CD4-positive, alpha-beta T cell (primary cell): ENCODE results near the gene GSK3B. TPM values are rescaled to one million over a fixed set of nuclear protein-coding genes. Genes with fewer than 3 reads are reported as not detected.

Experiments
- ATAC-seq: fragments of 200-7000 bp; cut with Tn5 transposase; one replicate; pipeline ENCODE4 v1.10.0; 2022; ENCODE audit warnings: mild to moderate bottlenecking; ENCODE audit not compliant: poor library complexity
- CTCF ChIA-PET: fragments of 350-600 bp; sonication (Branson Sonifier 250); formaldehyde crosslinking; loops from one replicate; lab custom pipeline; 2021; ENCODE audit warnings: antibody characterized with exemption, inconsistent platforms; lab: Charles Lee
- POLR2A ChIA-PET: fragments of 350-600 bp; sonication (Branson Sonifier 250); formaldehyde crosslinking; loops from one replicate; lab custom pipeline; 2021; ENCODE audit warnings: antibody characterized with exemption, inconsistent platforms; lab: Charles Lee
- DNase-seq, 14 experiments: peaks; one replicate each; pipeline ENCODE4 v3.0.0-alpha.2; 2013 to 2020; ENCODE audit warnings: mixed read lengths in 2 of 14
- H3K27ac ChIP-seq, 2 donors: one replicate each; pipeline versions ENCODE4 v1.5.1 to v1.7.0; 2013; ENCODE audit warnings: low read length in 2 of 2, low read depth in 1 of 2, mild to moderate bottlenecking in 1 of 2
- H3K27me3 ChIP-seq, 2 experiments: 1 replicate in 1 of 2; 2 replicates in 1 of 2; pipeline versions ENCODE4 v1.6.1 to v1.7.0; 2013; ENCODE audit warnings: low read length in 2 of 2, control low read depth in 1 of 2, mild to moderate bottlenecking in 1 of 2, moderate library complexity in 1 of 2; ENCODE audit not compliant: insufficient read depth in 2 of 2, control insufficient read depth in 1 of 2
- H3K36me3 ChIP-seq: one replicate; pipeline ENCODE4 v1.6.1; 2013; ENCODE audit warnings: low read length, control low read depth; ENCODE audit not compliant: insufficient read depth
- H3K4me1 ChIP-seq: one replicate; pipeline ENCODE4 v1.6.1; 2013; ENCODE audit warnings: low read length, control low read depth; ENCODE audit not compliant: insufficient read depth
- H3K4me3 ChIP-seq: one replicate; pipeline ENCODE4 v1.5.1; 2013; ENCODE audit warnings: mild to moderate bottlenecking, low read length, moderate library complexity
- H3K9me3 ChIP-seq, 2 experiments: 1 replicate in 1 of 2; 2 replicates in 1 of 2; pipeline versions ENCODE4 v1.6.1 to v1.7.0; 2013; ENCODE audit warnings: low read length in 2 of 2, mild to moderate bottlenecking in 2 of 2, control low read depth in 1 of 2, moderate library complexity in 1 of 2; ENCODE audit not compliant: control insufficient read depth in 1 of 2, insufficient read depth in 1 of 2
- H3K27ac Mint-ChIP-seq: one replicate; pipeline ENCODE4 v1.8.0; 2020; ENCODE audit warnings: mixed read lengths
- H3K27me3 Mint-ChIP-seq: one replicate; pipeline ENCODE4 v1.8.0; 2021; ENCODE audit warnings: mixed read lengths
- H3K36me3 Mint-ChIP-seq: one replicate; pipeline ENCODE4 v1.8.0; 2021; ENCODE audit warnings: low read depth, mixed read lengths
- H3K4me1 Mint-ChIP-seq: one replicate; pipeline ENCODE4 v1.8.0; 2021; ENCODE audit warnings: low read depth, mixed read lengths
- H3K4me3 Mint-ChIP-seq: one replicate; pipeline ENCODE4 v1.8.0; 2020; ENCODE audit warnings: mild to moderate bottlenecking, mixed read lengths
- H3K9me3 Mint-ChIP-seq: one replicate; pipeline ENCODE4 v1.8.0; 2020; ENCODE audit warnings: mixed read lengths
- CTCF ChIP-seq: fragments of 200-600 bp; IDR thresholded peaks from one replicate; pipeline ENCODE4 v1.8.0; 2022; ENCODE audit warnings: antibody characterized with exemption, mild to moderate bottlenecking
- intact Hi-C, 2 experiments: fragments of 100-400 bp; cut with DNase I in 1 of 2; cut with micrococcal nuclease in 1 of 2; formaldehyde crosslinking; loops; one replicate each; pipeline versions ENCODE4 v1.15.1 to v1.9.0; 2023 to 2025; cut with DNase I, micrococcal nuclease
- total RNA-seq, 174 experiments: library from RNA in 2 of 174; stranded (reverse) in 2 of 174; gene quantifications; one replicate each; pipeline ENCODE4 v1.2.3 and lab custom pipeline; 2021 to 2026

Gene GSK3B
- total RNA-seq, 2 experiments from 2014 or later = 27.9 to 29.1 TPM

- Histone ChIP-seq H3K27me3 (no peaks in the 10 kb centered on the region), H3K4me1 (peaks cover 5% of the 10 kb centered on the region), H3K36me3 (no peaks in the 10 kb centered on the region), H3K27ac (no peak overlapping the region), H3K4me3 (no peak overlapping the region), H3K9me3 (no peaks in the 10 kb centered on the region)
- POLR2A ChIA-PET = no interaction called here
- peaks cover 6% of the 10 kb centered on the region for H3K36me3 Mint-ChIP-seq
- DNase-seq = no peak
- TF ChIP-seq CTCF = no peak
- peaks cover 20% of the 10 kb centered on the region for H3K4me1 Mint-ChIP-seq
- ATAC-seq = no peak
- CTCF ChIA-PET = interaction anchor here (0.6 kb wide), 1 partner anchor 34 kb away, joined by 4 read pairs; no protein-coding TSS in a partner anchor
- no peaks in the 10 kb centered on the region for H3K27me3 Mint-ChIP-seq
- no peak overlapping the region for H3K27ac Mint-ChIP-seq
- H3K9me3 Mint-ChIP-seq = no peaks in the 10 kb centered on the region
- intact Hi-C loops = no loop called here
- H3K4me3 Mint-ChIP-seq = no peak overlapping the region
Measured at GRCh38 chr3:120101624-120102023, 7.4 kb upstream of the GSK3B start.

- Mint-ChIP-seq H3K27me3 (no peaks in the 10 kb centered on the region), H3K9me3 (no peaks in the 10 kb centered on the region), H3K4me1 (peaks cover 27% of the 10 kb centered on the region), H3K27ac (no peak overlapping the region), H3K36me3 (peaks cover 10% of the 10 kb centered on the region), H3K4me3 (no peak overlapping the region)
- TF ChIP-seq CTCF = no peak
- Histone ChIP-seq H3K27me3 (no peaks in the 10 kb centered on the region), H3K4me1 (peaks cover 14% of the 10 kb centered on the region), H3K4me3 (no peak overlapping the region), H3K9me3 (no peaks in the 10 kb centered on the region), H3K36me3 (no peaks in the 10 kb centered on the region), H3K27ac (no peak overlapping the region)
- ChIA-PET CTCF (interaction anchor here (1.3 kb wide), 1 partner anchor 458 kb away, joined by 3 read pairs; no protein-coding TSS in a partner anchor), POLR2A (no interaction called here)
- DNase-seq = no peak
- intact Hi-C loops = no loop called here
- ATAC-seq = no peak
Measured at GRCh38 chr3:120100711-120101110, 6.5 kb upstream of the GSK3B start.

GRCh38 chr3:120098710-120099109 is 4.5 kb upstream of the GSK3B start:
- H3K9me3 Mint-ChIP-seq = no peaks in the 10 kb centered on the region
- Histone ChIP-seq H3K4me3 (no peak overlapping the region), H3K27me3 (no peaks in the 10 kb centered on the region), H3K27ac (no peak overlapping the region), H3K36me3 (no peaks in the 10 kb centered on the region), H3K9me3 (no peaks in the 10 kb centered on the region), H3K4me1 (peaks cover 20% of the 10 kb centered on the region)
- H3K36me3 Mint-ChIP-seq = peaks cover 23% of the 10 kb centered on the region
- no peak overlapping the region for H3K27ac Mint-ChIP-seq
- no peak for TF ChIP-seq CTCF
- ChIA-PET CTCF (interaction anchor here (0.6 kb wide), 1 partner anchor 933 kb away, joined by 3 read pairs; no protein-coding TSS in a partner anchor), POLR2A (interaction anchor here (0.6 kb wide), 1 partner anchor 228 kb away, joined by 3 read pairs; no protein-coding TSS in a partner anchor)
- H3K4me1 Mint-ChIP-seq = peaks cover 30% of the 10 kb centered on the region
- no peaks in the 10 kb centered on the region for H3K27me3 Mint-ChIP-seq
- no peak overlapping the region for H3K4me3 Mint-ChIP-seq
- ATAC-seq = no peak
- DNase-seq = no peak
- intact Hi-C loops = loop anchor here (2.0 to 10.0 kb wide), 10 partner anchors 104 to 774 kb away; partner anchors contain the start of genes COX17 (in 2 of the 2), NDUFB4 (in 2 of the 2), GTF2E1 (in 1 of the 2) and POGLUT1 (in 1 of the 2)
